ENCODE data around the gene HPS4. TPM values are rescaled to one million over a fixed set of nuclear protein-coding genes. Genes with fewer than 3 reads are reported as not detected.
A peak's percentile ranks its signal among the peaks of the same experiment; 100 is the strongest.
"Not testable (repeated sequence)": the region's sequence is repeated elsewhere in the genome, so short reads cannot be mapped to it uniquely, and the experiment has no call there.

The HPS4 gene
- total RNA-seq (10 to 100 TPM; 26.7 to 34.3 TPM), polyA plus RNA-seq (ENCODE audit: insufficient read length in 2 of 2) (10 to 100 TPM; 34.1 to 34.2 TPM)
- long read RNA-seq, donor 1, transcript HPS4-201 (14 exons, 3,786 nt), result major isoform, 5 of 6 reads
- long read RNA-seq, donor 1, partial matches to known transcripts, result 0 of 6 reads
- long read RNA-seq, donor 1, other reads (novel, unspliced or antisense), result 0 of 6 reads
- long read RNA-seq, donor 2, result 0 reads
- long read RNA-seq, donor 3, result 0 reads
- long read RNA-seq, donor 4, partial matches to known transcripts, result 0 of 1 reads
- long read RNA-seq, donor 4, other reads (novel, unspliced or antisense), result 0 of 1 reads

GRCh38 chr22:26483439-26484359 lies at the start of gene HPS4, which contains the start of gene SRRD:
HPS4 (minus strand) TSS chr22:26483783; CDS start chr22:26481762, 2,021 bp downstream.
SRRD (plus strand) TSS chr22:26483877; CDS start chr22:26483891, 14 bp downstream.
- no peaks in the 10 kb centered on the region for H3K9me3 ChIP-seq (ENCODE audit: control insufficient read depth, insufficient read depth, low read length)
- under 1% methylated on average over 85 of the region's 85 CpGs for WGBS (ENCODE audit: insufficient coverage)
- no peaks in the 10 kb centered on the region for H3K27me3 ChIP-seq (ENCODE audit: control insufficient read depth, insufficient read depth, low read length)
- peaks cover 16% of the 10 kb centered on the region for H3K4me1 ChIP-seq (ENCODE audit: control insufficient read depth, insufficient read depth, low read length)
- H3K36me3 ChIP-seq (ENCODE audit: control insufficient read depth, insufficient read depth, low read length), result peaks cover 16% of the 10 kb centered on the region
- peak within 1 kb of the TSS; percentile 98 for H3K4me3 ChIP-seq (ENCODE audit: low read depth, low read length)
- H3K27ac ChIP-seq (ENCODE audit: low read depth, low read length), result peak within 1 kb of the TSS; percentile 94
- DNase-seq (ENCODE audit: low read depth in 4 of 6, low spot score in 6 of 6), result peak in 5 of 6 donors; percentile 76 to 96 (median 85)

- H3K36me3 ChIP-seq (ENCODE audit: control insufficient read depth, insufficient read depth, low read length), result peaks cover 24% of the 10 kb centered on the region
These were observed 45.8 kb upstream of the HPS4 start for GRCh38 chr22:26529345-26529744.

GRCh38 chr22:26528518-26528917 lies 44.9 kb upstream of the HPS4 start:
- H3K27ac ChIP-seq (ENCODE audit: low read depth, low read length); H3K9me3 ChIP-seq (ENCODE audit: control insufficient read depth, insufficient read depth, low read length); H3K4me3 ChIP-seq (ENCODE audit: low read depth, low read length); H3K4me1 ChIP-seq (ENCODE audit: control insufficient read depth, insufficient read depth, low read length); DNase-seq (ENCODE audit: low read depth in 4 of 6, low spot score in 6 of 6); H3K27me3 ChIP-seq (ENCODE audit: control insufficient read depth, insufficient read depth, low read length): not testable (repeated sequence)
- peaks cover 23% of the 10 kb centered on the region for H3K36me3 ChIP-seq (ENCODE audit: control insufficient read depth, insufficient read depth, low read length)
- WGBS (ENCODE audit: insufficient coverage), result 70% methylated on average over 5 of the region's 9 CpGs

More at GRCh38 chr22:26529345-26529744, 45.8 kb upstream of the HPS4 start:
- H3K9me3 ChIP-seq (ENCODE audit: control insufficient read depth, insufficient read depth, low read length), result no peaks in the 10 kb centered on the region
- H3K4me1 ChIP-seq (ENCODE audit: control insufficient read depth, insufficient read depth, low read length), result no peaks in the 10 kb centered on the region
- no peak overlapping the region for H3K4me3 ChIP-seq (ENCODE audit: low read depth, low read length)
- H3K27me3 ChIP-seq (ENCODE audit: control insufficient read depth, insufficient read depth, low read length), result no peaks in the 10 kb centered on the region
- no CpG with 5 or more reads among the region's 2 CpGs for WGBS (ENCODE audit: insufficient coverage)
- DNase-seq (ENCODE audit: low read depth in 4 of 6, low spot score in 6 of 6), result no peak
- H3K27ac ChIP-seq (ENCODE audit: low read depth, low read length), result no peak overlapping the region

DNA sequence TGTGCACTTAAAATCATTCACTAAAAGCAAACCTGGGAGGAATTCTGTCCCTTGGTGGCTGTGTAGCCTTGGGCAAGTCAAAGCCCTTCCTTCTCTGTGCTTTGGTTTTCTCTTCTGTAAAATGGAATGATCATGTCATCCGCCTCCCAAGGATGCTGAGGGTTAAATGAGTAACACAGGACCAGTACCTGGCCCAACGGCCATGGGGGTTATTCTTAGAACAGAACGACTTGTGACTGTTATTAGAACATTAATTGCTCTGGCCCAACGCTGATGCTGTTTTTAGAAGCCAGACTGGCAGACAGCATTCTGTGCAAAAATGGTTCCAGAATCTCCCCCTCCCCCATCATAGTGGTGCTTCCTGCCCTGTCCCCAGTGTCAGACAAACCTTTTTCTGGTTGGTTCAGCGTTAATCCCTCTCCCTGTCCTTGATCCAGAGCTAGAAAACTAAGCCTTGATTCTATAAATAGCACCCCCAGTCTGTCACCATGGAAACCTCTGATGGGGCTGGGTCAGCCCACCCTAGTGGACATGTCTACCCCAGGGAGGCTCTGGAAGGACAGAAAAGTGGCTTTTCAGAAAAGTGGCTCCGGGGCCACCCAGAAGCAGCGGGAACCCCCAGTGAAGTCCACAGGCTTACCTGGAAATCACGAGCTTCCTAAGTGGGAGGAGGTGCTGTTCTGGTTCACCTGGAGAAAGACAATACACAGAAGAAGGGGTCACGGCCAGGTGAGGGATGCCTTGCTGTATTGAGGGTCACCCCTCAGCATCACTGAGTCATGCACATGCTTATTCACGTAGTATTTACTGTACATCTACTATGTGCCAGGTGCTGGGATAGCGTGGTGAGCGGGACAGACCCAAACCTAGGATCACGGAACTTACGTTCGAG lies 44.2 kb upstream of the HPS4 start:
- 81% methylated on average over 11 of the region's 15 CpGs for WGBS (ENCODE audit: insufficient coverage)
- H3K27ac ChIP-seq (ENCODE audit: low read depth, low read length), result no peak overlapping the region

GRCh38 chr22:26527167-26527566 lies 43.6 kb upstream of the HPS4 start:
- Histone ChIP-seq H3K4me1 (ENCODE audit: control insufficient read depth, insufficient read depth, low read length) (no peaks in the 10 kb centered on the region), H3K36me3 (ENCODE audit: control insufficient read depth, insufficient read depth, low read length) (peaks cover 21% of the 10 kb centered on the region), H3K9me3 (ENCODE audit: control insufficient read depth, insufficient read depth, low read length) (no peaks in the 10 kb centered on the region), H3K27ac (ENCODE audit: low read depth, low read length) (no peak overlapping the region), H3K27me3 (ENCODE audit: control insufficient read depth, insufficient read depth, low read length) (no peaks in the 10 kb centered on the region), H3K4me3 (ENCODE audit: low read depth, low read length) (no peak overlapping the region)
- no CpG with 5 or more reads among the region's 3 CpGs for WGBS (ENCODE audit: insufficient coverage)
- no peak for DNase-seq (ENCODE audit: low read depth in 4 of 6, low spot score in 6 of 6)

More for the DNA sequence above, 44.2 kb upstream of the HPS4 start:
- Histone ChIP-seq H3K4me1 (ENCODE audit: control insufficient read depth, insufficient read depth, low read length) (no peaks in the 10 kb centered on the region), H3K9me3 (ENCODE audit: control insufficient read depth, insufficient read depth, low read length) (no peaks in the 10 kb centered on the region), H3K27me3 (ENCODE audit: control insufficient read depth, insufficient read depth, low read length) (no peaks in the 10 kb centered on the region), H3K4me3 (ENCODE audit: low read depth, low read length) (no peak overlapping the region), H3K36me3 (ENCODE audit: control insufficient read depth, insufficient read depth, low read length) (peaks cover 23% of the 10 kb centered on the region)
- DNase-seq (ENCODE audit: low read depth in 4 of 6, low spot score in 6 of 6), result no peak

DNA sequence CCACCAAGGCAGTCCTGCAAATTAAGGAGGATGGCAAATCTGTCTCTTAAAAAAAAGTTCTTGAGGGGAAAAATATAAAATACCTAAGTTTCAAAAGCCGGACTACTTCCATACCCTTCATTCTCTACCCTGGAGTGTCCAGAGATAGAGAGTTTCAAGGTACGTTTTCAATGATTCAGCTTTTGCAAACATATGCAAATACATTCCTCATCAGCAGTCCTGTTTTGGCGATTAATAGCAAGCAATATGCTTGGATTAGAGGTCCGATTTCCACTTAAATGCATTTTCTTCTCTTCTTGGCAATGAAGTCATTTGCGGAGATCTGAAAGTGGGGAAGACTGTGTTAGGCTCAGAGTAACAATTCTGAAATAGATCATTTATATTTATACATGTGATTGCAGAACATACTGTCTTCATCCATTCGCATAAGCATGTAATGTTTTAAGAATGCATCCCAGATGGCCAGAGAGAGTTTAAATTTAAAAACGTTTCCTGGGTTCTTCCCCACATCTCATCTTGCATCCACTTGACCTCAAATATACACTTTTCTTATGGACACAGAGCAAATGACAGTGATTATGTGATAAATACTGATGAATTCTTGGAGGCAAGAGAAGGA lies 42.5 kb upstream of the HPS4 start:
- no peaks in the 10 kb centered on the region for H3K9me3 ChIP-seq (ENCODE audit: control insufficient read depth, insufficient read depth, low read length)
- no peaks in the 10 kb centered on the region for H3K27me3 ChIP-seq (ENCODE audit: control insufficient read depth, insufficient read depth, low read length)
- peak in 1 of 6 donors; percentile 41 for DNase-seq (ENCODE audit: low read depth in 4 of 6, low spot score in 6 of 6)
- WGBS (ENCODE audit: insufficient coverage), result no CpG with 5 or more reads among the region's 7 CpGs
- peaks cover 15% of the 10 kb centered on the region for H3K36me3 ChIP-seq (ENCODE audit: control insufficient read depth, insufficient read depth, low read length)
- H3K27ac ChIP-seq (ENCODE audit: low read depth, low read length), result no peak overlapping the region
- no peak overlapping the region for H3K4me3 ChIP-seq (ENCODE audit: low read depth, low read length)
- no peaks in the 10 kb centered on the region for H3K4me1 ChIP-seq (ENCODE audit: control insufficient read depth, insufficient read depth, low read length)

DNA sequence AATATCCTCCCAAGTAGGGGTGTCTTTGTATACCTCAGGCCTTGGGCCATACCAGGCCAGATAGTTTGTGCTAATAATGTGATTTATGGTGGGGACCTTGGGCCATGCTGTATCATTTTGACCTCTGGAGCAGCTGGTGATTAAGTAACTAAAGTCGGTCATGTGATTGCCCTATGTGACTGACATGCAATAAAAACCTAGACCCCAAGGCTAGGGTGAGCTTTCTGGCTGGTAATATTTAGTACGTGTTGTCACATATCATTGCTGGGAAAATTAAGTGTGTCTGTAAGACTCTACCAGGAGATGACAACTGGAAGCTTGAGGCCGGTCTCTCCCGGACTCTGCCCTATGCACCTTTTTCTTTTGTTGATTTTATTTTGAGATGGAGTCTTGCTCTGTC lies 41.3 kb upstream of the HPS4 start:
- Histone ChIP-seq H3K9me3 (ENCODE audit: control insufficient read depth, insufficient read depth, low read length) (no peaks in the 10 kb centered on the region), H3K4me3 (ENCODE audit: low read depth, low read length) (no peak overlapping the region), H3K36me3 (ENCODE audit: control insufficient read depth, insufficient read depth, low read length) (peaks cover 9% of the 10 kb centered on the region), H3K4me1 (ENCODE audit: control insufficient read depth, insufficient read depth, low read length) (no peaks in the 10 kb centered on the region), H3K27me3 (ENCODE audit: control insufficient read depth, insufficient read depth, low read length) (no peaks in the 10 kb centered on the region), H3K27ac (ENCODE audit: low read depth, low read length) (no peak overlapping the region)
- no peak for DNase-seq (ENCODE audit: low read depth in 4 of 6, low spot score in 6 of 6)
- 80% methylated on average over 4 of the region's 4 CpGs for whole genome bisulfite sequencing (ENCODE audit: insufficient coverage)

GRCh38 chr22:26522592-26522991 lies 39.0 kb upstream of the HPS4 start:
- no peak for DNase-seq (ENCODE audit: low read depth in 4 of 6, low spot score in 6 of 6)
- Histone ChIP-seq H3K36me3 (ENCODE audit: control insufficient read depth, insufficient read depth, low read length) (peaks cover 5% of the 10 kb centered on the region), H3K27me3 (ENCODE audit: control insufficient read depth, insufficient read depth, low read length) (no peaks in the 10 kb centered on the region), H3K27ac (ENCODE audit: low read depth, low read length) (no peak overlapping the region), H3K9me3 (ENCODE audit: control insufficient read depth, insufficient read depth, low read length) (no peaks in the 10 kb centered on the region), H3K4me1 (ENCODE audit: control insufficient read depth, insufficient read depth, low read length) (no peaks in the 10 kb centered on the region), H3K4me3 (ENCODE audit: low read depth, low read length) (no peak overlapping the region)
- 100% methylated on average over 2 of the region's 4 CpGs for WGBS (ENCODE audit: insufficient coverage)

DNA sequence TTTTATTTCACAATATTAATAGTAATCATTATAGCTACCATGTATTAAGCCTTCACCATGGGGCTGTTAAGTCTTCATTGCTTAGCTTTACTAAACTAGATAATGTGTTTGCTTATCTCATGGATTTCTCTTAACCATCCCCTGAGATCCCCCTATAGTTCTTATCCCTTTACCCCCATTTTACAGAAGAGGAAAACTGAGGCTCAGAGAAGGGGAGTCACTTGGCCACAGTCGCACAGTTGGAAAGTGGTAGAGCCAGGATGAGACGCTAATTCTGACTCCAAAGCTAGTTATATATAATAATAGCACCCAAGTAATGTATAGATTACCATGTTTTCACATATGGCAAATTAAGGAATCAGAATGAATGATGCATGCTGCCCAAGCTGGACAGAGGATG lies 38.4 kb upstream of the HPS4 start:
- Histone ChIP-seq H3K27me3 (ENCODE audit: control insufficient read depth, insufficient read depth, low read length) (no peaks in the 10 kb centered on the region), H3K36me3 (ENCODE audit: control insufficient read depth, insufficient read depth, low read length) (peaks cover 4% of the 10 kb centered on the region), H3K4me3 (ENCODE audit: low read depth, low read length) (no peak overlapping the region), H3K9me3 (ENCODE audit: control insufficient read depth, insufficient read depth, low read length) (no peaks in the 10 kb centered on the region), H3K27ac (ENCODE audit: low read depth, low read length) (no peak overlapping the region), H3K4me1 (ENCODE audit: control insufficient read depth, insufficient read depth, low read length) (no peaks in the 10 kb centered on the region)
- no peak for DNase-seq (ENCODE audit: low read depth in 4 of 6, low spot score in 6 of 6)
- no CpG with 5 or more reads among the region's 2 CpGs for WGBS (ENCODE audit: insufficient coverage)
